ENCODE results near the gene ABCC4.

The ABCC4 gene

DNA sequence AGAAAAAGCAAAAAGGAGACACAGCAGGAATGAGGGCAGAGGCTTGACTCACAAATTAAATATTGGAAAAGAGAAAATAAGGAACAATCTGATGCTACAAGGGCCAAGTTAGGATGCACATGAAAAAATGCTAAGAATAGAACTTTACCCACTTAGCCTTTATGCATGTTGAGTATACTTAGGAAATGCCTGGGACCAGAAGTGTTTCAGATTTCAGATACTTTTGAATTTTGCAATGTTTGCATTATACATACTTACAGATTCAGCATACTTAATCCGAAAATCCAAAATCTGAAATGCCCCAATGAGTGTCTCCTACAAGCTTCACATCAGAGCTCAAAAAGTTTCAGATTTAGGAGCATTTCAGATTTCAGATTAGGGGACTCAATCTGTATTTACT, 262.3 kb downstream of the ABCC4 start:
- no peak for DNase-seq

- no peak for DNase-seq
Measured at GRCh38 chr13:95035311-95036109, 265.7 kb downstream of the ABCC4 start.

DNA sequence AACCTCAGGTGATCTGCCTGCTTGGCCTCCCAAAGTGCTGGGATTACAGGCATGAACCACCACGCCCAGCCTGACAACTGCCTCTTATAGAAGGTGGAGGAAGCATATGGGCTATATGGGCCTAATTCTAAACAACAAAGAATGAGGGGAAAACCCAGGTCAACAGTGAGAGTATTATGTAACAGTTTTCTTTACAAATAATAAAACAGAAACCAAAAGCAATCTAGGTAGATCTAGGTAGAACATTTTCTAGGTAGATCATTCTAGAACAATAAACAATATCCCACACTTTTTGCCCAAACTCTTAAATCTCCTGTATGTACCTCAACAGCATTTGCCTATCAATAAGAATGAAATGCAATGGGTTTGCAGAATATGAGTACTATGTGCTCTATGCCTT, 267.4 kb downstream of the ABCC4 start:
- DNase-seq = no peak

DNA sequence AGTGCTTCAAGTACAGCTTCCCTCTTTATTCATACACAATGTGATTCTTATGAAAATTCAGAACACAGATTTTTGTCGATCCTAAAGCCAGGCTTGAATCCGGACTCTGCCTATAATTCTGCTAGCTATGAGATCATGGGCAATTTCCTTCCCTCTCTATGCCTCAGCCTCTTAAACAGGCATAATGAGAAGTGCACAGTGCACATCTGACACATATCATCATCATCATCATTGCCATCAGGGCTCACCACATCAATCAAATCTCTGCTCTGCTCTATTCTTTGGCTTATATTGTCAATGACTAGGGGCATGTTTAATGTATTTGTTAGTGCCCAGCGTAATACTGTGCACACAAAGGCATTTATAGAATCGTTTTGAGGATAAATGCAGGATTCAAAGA, 269.1 kb downstream of the ABCC4 start:
- DNase-seq = no peak

GRCh38 chr13:95030821-95031343, 270.4 kb downstream of the ABCC4 start:
- no peak for DNase-seq

DNA sequence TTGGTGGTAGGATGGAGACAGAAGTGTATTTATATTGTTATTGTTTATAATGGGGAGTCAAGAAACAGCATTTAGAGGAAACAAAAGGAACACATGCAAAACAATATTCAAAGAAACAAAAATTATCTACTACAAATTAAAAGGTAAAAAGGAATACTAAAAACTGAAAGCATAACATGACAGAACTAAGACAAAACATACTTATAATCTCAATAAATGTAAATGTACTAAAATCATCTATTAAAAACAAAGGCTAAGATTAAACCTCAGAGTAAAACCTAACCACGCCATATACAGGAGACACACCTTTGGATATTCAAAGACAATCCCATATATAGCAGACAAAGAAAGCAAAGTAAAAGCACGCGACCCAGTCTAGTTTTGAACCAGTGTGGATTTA, 273.6 kb downstream of the ABCC4 start:
- DNase-seq = no peak

GRCh38 chr13:95025116-95025515, 276.1 kb downstream of the ABCC4 start:
- no peak for DNase-seq

DNA sequence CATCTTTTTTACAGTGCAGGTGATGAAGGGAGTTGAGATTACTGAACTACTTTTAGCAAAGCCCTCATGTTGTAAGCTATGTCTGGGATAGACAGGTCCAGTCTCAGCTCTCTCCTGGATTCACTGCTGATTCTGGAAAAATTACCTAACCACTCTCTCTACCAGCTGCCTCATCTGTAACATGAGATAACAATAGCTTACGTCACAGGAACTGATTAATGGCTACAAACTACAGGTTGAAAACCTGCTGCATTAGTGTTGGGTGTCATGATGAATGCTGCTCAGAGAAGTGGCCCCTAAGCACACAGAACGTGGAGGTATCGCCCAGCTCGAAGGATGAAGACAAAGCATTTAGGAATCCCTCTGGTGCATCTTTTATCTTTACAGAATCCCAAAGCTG, 277.8 kb downstream of the ABCC4 start:
- DNase-seq = no peak

- no peak for DNase-seq
Measured at GRCh38 chr13:95020298-95020987, 280.8 kb downstream of the ABCC4 start.

DNA sequence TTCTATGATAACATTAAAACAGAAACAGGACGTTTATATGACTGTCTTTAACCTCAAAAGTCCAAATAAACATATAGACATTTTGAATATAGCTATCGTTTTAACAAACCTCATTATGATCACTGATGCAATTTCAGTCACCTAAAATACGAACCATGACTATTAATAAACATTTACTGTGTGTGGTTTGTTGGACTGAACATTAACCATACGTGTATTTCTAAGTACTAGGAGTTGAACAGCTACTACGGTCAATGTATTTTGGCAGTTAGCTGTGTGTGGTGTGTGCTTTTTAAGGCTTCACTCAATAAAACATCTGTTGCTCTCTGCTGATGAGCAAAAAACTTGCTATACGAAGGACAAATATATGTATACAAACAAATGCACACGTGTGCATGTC, 281.4 kb downstream of the ABCC4 start:
- no peak for DNase-seq

DNA sequence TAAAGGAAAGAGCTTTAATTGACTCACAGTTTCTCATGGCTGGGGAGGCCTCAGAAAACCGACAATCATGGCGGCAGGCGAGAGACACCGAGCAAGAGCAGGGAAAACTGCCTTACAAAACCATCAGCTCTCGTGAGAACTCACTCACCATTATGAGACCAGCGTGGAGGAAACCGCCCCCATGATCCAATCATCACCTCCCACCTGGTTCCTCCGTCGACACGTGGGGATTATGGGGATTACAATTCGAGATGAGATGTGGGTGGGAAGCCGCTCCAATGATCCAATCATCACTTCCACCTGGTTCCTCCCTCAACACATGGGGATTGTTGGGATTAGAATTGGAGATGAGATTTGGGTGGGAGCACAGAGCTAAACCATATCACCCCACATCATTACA, 293.9 kb downstream of the ABCC4 start:
- no peak for DNase-seq

GRCh38 chr13:95005300-95005699, 296.0 kb downstream of the ABCC4 start:
- DNase-seq = no peak

DNA sequence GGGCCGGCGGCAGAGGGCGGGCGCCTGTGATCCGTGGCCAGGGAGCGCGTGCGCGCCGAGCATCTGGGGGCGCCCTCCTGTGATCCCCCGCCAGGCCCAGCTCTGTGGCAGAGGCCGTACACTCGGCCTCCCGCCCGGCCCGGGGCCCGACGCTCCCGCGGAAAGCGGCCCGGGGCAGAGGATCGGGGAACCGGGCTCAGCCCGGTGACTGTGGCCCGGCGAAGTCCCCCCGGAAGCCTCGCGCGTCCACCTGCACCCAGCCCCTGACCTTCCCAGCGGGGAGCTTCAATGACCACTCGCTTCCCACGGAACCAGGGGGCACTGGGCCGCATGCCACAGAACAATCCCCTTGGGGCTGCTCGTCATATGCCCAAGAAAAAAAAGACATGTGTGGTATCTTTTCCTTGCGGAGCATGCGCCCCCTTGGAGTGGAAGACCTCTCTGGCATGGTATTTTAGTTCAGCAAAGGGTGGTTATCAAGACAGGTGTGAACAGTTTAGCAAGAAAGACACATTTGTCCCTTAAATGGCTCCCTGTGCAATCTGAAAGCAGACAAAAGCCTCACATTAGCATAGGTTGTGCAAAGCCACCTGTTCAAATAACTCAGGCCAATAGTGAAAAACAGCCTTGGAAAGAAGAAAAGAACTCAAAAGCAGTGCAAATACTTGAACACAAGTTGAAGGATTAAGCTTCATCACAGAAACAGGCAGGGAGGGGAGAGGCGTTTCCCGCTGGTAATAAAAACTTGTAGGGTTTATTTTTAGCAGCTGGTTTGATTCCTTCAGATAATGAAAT, 298.0 kb downstream of the ABCC4 start:
- DNase-seq = no peak

DNA sequence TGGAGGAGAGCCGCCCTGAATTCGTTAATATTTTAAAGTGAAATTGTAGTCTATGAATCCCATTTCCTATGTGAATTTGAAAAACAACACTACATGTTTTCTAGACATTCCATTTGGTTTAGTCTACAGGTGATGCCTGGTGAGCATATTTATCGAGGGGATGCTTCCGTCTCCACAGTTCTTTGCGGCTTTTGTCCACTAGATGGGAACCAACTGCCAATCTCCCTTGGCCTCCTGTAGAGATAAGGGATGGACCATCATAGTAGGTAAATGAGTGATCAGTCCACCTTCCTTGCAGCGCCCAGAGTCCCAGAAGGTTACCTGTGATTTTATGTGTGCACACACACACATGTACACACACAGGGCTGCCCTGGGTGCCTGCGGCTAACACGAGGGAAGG, 299.1 kb downstream of the ABCC4 start:
- DNase-seq = no peak

- DNase-seq = no peak
Measured at GRCh38 chr13:94999871-95000270, 301.4 kb downstream of the ABCC4 start.

GRCh38 chr13:94997126-94997525, 304.1 kb downstream of the ABCC4 start:
- DNase-seq = no peak

DNA sequence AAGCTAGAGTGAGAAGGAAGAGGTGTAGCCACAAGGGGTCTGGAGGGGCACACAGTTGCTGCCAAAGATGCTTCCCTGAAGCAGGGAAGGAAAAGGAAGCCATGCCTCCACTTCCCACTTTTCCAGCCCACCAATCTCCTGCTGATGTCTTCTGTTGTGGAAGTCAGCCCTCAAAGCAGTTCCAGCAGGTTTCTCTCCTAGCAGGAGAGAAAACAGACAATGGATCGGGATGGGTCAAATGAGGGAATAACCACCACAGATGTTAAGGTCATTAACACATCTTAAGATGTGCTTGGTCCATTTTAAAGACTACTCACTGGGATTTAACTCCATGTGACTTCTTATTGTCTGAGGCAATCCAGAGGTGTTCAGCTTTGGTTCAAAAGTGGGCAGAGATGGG, 304.8 kb downstream of the ABCC4 start:
- DNase-seq = no peak

DNA sequence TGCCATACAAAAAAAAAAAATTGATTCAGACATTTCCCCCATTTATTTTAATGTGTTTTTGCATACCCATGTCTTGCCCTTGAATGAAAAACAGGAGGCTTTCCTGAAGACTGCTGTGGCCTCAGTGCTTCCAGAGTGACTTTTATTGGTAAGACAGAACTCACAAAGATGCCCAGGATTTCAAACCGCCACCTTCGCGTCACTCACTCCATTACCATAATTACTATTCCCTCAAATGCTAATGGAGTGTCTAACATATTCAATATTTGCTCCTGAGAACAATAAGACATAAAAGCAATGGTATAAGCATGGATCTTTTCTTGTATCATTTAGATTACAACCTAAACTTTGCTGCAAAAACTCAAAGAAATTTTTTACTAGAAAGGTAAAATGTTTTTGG, 306.7 kb downstream of the ABCC4 start:
- no peak for DNase-seq

GRCh38 chr13:94993616-94994015, 307.6 kb downstream of the ABCC4 start:
- no peak for DNase-seq

GRCh38 chr13:94992036-94992960, 309.0 kb downstream of the ABCC4 start:
- DNase-seq = no peak

- DNase-seq = no peak
Measured at GRCh38 chr13:94988654-94989053, 312.6 kb downstream of the ABCC4 start.

DNA sequence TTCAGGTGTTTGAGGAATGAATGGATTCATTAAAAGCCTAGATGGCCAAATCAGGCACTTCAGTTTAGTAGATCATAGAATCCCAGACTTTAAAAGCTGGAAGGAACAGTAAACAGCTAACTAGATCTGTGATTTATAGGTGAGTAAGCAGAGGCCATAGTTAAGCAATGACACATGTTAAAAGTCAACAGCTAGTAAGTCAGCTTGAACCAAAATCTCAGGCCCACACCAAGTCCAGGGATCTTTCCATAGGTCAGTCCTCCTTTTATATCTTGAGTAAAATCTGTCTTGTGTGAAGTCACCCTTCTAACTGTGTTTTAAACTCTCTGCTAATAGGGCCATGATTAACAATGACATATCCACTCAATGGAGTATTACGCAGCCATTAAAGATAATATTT, 313.4 kb downstream of the ABCC4 start:
- no peak for DNase-seq
